Liver (tissue), 9 donors: ENCODE measurements around the gene TMEM53. TPM values are rescaled to one million over a fixed set of nuclear protein-coding genes. Genes with fewer than 3 reads are reported as not detected.

ENCODE experiments used
- DNase-seq: peaks from one replicate; pipeline ENCODE4 v3.0.0-alpha.2; 2017; ENCODE audit warnings: low spot score
- H3K27ac ChIP-seq, 2 donors: one replicate each; pipeline ENCODE4 v1.7.0; 2013; ENCODE audit warnings: inconsistent platforms in 2 of 2, low read length in 2 of 2, control low read depth in 1 of 2, low read depth in 1 of 2, mild to moderate bottlenecking in 1 of 2
- H3K27me3 ChIP-seq, 4 donors: one replicate each; pipeline versions ENCODE4 v1.6.1 to v1.7.0; 2013; ENCODE audit warnings: low read length in 3 of 4, inconsistent platforms in 1 of 4, mild to moderate bottlenecking in 1 of 4, moderate library complexity in 1 of 4; ENCODE audit not compliant: control insufficient read depth in 4 of 4, insufficient read depth in 4 of 4
- H3K36me3 ChIP-seq, 4 donors: one replicate each; pipeline versions ENCODE4 v1.6.1 to v1.7.0; 2013; ENCODE audit warnings: low read length in 3 of 4, mild to moderate bottlenecking in 3 of 4, low read depth in 1 of 4, moderate library complexity in 1 of 4; ENCODE audit not compliant: control insufficient read depth in 4 of 4, insufficient read depth in 3 of 4
- H3K4me1 ChIP-seq, 4 donors: one replicate each; pipeline versions ENCODE4 v1.6.1 to v1.7.0; 2013; ENCODE audit warnings: low read length in 3 of 4, mild to moderate bottlenecking in 3 of 4, moderate library complexity in 1 of 4; ENCODE audit not compliant: control insufficient read depth in 4 of 4, insufficient read depth in 4 of 4
- H3K4me3 ChIP-seq, 3 donors: one replicate each; pipeline versions ENCODE4 v1.6.1 to v1.7.0; 2013; ENCODE audit warnings: low read length in 3 of 3, control low read depth in 1 of 3, low read depth in 1 of 3, mild to moderate bottlenecking in 1 of 3
- H3K9ac ChIP-seq, 2 donors: one replicate each; pipeline ENCODE4 v1.7.0; 2013; ENCODE audit warnings: low read length in 2 of 2, mild to moderate bottlenecking in 2 of 2, moderate library complexity in 2 of 2, control low read depth in 1 of 2, low read depth in 1 of 2
- H3K9me3 ChIP-seq, 4 donors: one replicate each; pipeline versions ENCODE4 v1.6.1 to v1.7.0; 2013; ENCODE audit warnings: low read length in 3 of 4; ENCODE audit not compliant: control insufficient read depth in 4 of 4
- ATF3 ChIP-seq: IDR thresholded peaks from 2 replicates; pipeline ENCODE4 v1.6.1; 2016; ENCODE audit warnings: antibody characterized with exemption
- CTCF ChIP-seq: fragments of 150-350 bp; IDR thresholded peaks from 2 replicates; pipeline ENCODE4 v1.5.1; 2017; ENCODE audit warnings: improper control_type of control experiment, low read depth, low read length; ENCODE audit not compliant: missing input control
- EGR1 ChIP-seq, 2 donors: IDR thresholded peaks; 2 replicates each; pipeline ENCODE4 v1.6.1; 2016 to 2018; ENCODE audit warnings: antibody characterized with exemption in 2 of 2, low read depth in 2 of 2
- FOXA1 ChIP-seq: IDR thresholded peaks from 2 replicates; pipeline ENCODE4 v1.6.1; 2016; ENCODE audit warnings: antibody characterized with exemption
- FOXA2 ChIP-seq: IDR thresholded peaks from 2 replicates; pipeline ENCODE4 v1.6.1; 2016; ENCODE audit warnings: antibody characterized with exemption
- HNF4A ChIP-seq, 2 donors: conservative IDR thresholded peaks; 2 replicates each; pipeline ENCODE4 v1.6.1; 2016; ENCODE audit warnings: antibody characterized with exemption in 2 of 2, mild to moderate bottlenecking in 2 of 2
- HNF4G ChIP-seq: IDR thresholded peaks from 2 replicates; pipeline ENCODE4 v1.6.1; 2016; ENCODE audit warnings: antibody characterized with exemption
- JUND ChIP-seq, 2 donors: IDR thresholded peaks; 2 replicates each; pipeline ENCODE4 v1.6.1; 2016; ENCODE audit warnings: antibody characterized with exemption in 2 of 2
- NR2F2 ChIP-seq: IDR thresholded peaks from 2 replicates; pipeline ENCODE4 v1.6.1; 2016; ENCODE audit warnings: antibody characterized with exemption
- RAD21 ChIP-seq, 2 donors: IDR thresholded peaks; 2 replicates each; pipeline ENCODE4 v1.6.1; 2016; ENCODE audit warnings: antibody characterized with exemption in 2 of 2, mild to moderate bottlenecking in 2 of 2
- REST ChIP-seq: IDR thresholded peaks from 2 replicates; pipeline ENCODE4 v1.6.1; 2016; ENCODE audit warnings: antibody characterized with exemption, mild to moderate bottlenecking
- RXRA ChIP-seq, 2 donors: IDR thresholded peaks; 2 replicates each; pipeline ENCODE4 v1.6.1; 2017 to 2018; ENCODE audit warnings: antibody characterized with exemption in 2 of 2, mild to moderate bottlenecking in 1 of 2
- SP1 ChIP-seq: IDR thresholded peaks from 2 replicates; pipeline ENCODE4 v1.6.1; 2018; ENCODE audit warnings: antibody characterized with exemption, mild to moderate bottlenecking
- TAF1 ChIP-seq: conservative IDR thresholded peaks from 2 replicates; pipeline ENCODE4 v1.6.1; 2016; ENCODE audit warnings: antibody characterized with exemption, mild to moderate bottlenecking
- WGBS: extraction: QIAGEN DNeasy Blood & Tissue Kit; methylation state at CpG from one replicate; pipeline ENCODE4 v1.1.7; 2013; 5-methylcytosine and 5-hydroxymethylcytosine counted together
- polyA plus RNA-seq, 2 donors: library from polyadenylated mRNA; stranded (reverse) in 1 of 2; unstranded in 1 of 2; fragments of 200-250 nt in 1 of 2; fragments of >200 nt in 1 of 2; fragmentation: Nextera tagmentation in 1 of 2; extraction: Ambion mirVana in 1 of 2; gene quantifications; one replicate each; pipeline versions ENCODE4 v1.2.1 to v1.2.3, GENCODE V29; 2013 to 2015
- total RNA-seq, 2 donors: library from RNA; depleted of rRNA; stranded (reverse); fragments of >200 nt; gene quantifications; one replicate each; pipeline ENCODE4 v1.2.3, GENCODE V29; 2014
- TF ChIP-seq, protein P1 (sequence below): IDR thresholded peaks from 2 replicates; pipeline ENCODE4 v1.6.1; 2016; ENCODE audit warnings: antibody characterized with exemption
- TF ChIP-seq, protein P2 (sequence below): IDR thresholded peaks from 2 replicates; pipeline ENCODE4 v1.6.1; 2016; ENCODE audit warnings: antibody characterized with exemption
- donor health status: healthy.
- donor health status: healthy.
- donor health status: healthy.
- donor health status: healthy.
- donor health status: healthy.

TMEM53 gene
- total and polyA plus RNA-seq, 4 donors: 9.9 to 89.2 (median 29.4) TPM

DNA sequence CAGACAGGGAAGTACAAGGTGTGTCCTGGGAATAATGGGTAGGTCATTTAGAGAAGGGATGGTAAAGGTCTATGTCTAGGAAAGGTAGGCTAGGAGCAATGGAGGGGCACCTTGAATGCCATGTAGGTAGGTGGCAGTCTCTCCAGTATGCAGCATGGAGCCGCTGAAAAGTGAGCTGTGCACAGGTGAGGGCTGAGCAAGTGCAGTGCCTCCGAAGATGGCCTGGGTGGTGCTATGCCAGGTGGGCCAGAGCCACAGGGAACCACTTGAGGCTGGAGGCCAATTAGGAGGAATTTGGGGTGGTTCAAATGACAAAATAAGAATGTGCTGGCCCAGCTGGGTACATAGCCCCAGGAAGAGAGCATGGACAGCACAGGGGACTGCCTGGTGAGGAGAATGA is 31.7 kb upstream of the TMEM53 start (continued):
- TF ChIP-seq REST: no peak

DNA sequence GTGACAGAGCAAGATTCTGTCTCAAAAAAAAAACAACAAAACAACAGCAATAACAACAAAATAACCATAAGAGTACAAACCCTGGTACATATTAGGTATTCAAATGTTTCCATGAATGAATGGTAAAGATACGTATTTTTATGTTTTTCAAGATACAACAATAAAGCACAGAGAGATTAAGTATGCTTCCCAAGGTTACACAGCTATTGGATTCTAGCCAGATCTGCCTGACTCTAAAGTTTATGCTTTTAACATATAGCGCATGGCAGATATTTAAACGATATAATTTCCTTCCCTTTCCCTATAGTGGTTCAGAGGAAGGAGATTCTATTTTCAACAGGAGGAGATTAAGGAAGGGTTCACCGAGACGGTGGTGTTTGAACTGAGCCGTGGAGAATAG is 31.2 kb upstream of the TMEM53 start:
- no peak overlapping the region for H3K27ac ChIP-seq
- no peaks in the 10 kb centered on the region for H3K36me3 ChIP-seq
- H3K9me3 ChIP-seq: peaks cover 0 to 2% (median 0%) of the 10 kb centered on the region in 4 donors
- H3K4me3 ChIP-seq: no peak overlapping the region
- no peaks in the 10 kb centered on the region for H3K27me3 ChIP-seq
- no peak for DNase-seq
- WGBS: 81% methylated on average over 6 of the region's 6 CpGs
- TF ChIP-seq, protein P1, sequence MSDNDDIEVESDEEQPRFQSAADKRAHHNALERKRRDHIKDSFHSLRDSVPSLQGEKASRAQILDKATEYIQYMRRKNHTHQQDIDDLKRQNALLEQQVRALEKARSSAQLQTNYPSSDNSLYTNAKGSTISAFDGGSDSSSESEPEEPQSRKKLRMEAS: no peak
- no peak for TF ChIP-seq ATF3
- TF ChIP-seq CTCF: no peak
- TF ChIP-seq SP1: no peak
- no peak for TF ChIP-seq HNF4A (conservative IDR thresholded peaks at IDR 0.05)
- no peak for TF ChIP-seq HNF4G
- no peak for TF ChIP-seq JUND (IDR thresholded peaks at IDR 0.05)
- TF ChIP-seq, protein P2, sequence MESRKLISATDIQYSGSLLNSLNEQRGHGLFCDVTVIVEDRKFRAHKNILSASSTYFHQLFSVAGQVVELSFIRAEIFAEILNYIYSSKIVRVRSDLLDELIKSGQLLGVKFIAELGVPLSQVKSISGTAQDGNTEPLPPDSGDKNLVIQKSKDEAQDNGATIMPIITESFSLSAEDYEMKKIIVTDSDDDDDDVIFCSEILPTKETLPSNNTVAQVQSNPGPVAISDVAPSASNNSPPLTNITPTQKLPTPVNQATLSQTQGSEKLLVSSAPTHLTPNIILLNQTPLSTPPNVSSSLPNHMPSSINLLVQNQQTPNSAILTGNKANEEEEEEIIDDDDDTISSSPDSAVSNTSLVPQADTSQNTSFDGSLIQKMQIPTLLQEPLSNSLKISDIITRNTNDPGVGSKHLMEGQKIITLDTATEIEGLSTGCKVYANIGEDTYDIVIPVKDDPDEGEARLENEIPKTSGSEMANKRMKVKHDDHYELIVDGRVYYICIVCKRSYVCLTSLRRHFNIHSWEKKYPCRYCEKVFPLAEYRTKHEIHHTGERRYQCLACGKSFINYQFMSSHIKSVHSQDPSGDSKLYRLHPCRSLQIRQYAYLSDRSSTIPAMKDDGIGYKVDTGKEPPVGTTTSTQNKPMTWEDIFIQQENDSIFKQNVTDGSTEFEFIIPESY: no peak
- TF ChIP-seq TAF1: no peak
- TF ChIP-seq FOXA2: no peak
- no peak for TF ChIP-seq EGR1 (IDR thresholded peaks at IDR 0.05; ENCODE audit: low read depth in 2 of 2)
- no peak for TF ChIP-seq RXRA (IDR thresholded peaks at IDR 0.05)
- TF ChIP-seq NR2F2: no peak
- no peak for TF ChIP-seq RAD21 (IDR thresholded peaks at IDR 0.05)
- TF ChIP-seq FOXA1: no peak
- no peak overlapping the region for H3K9ac ChIP-seq
- H3K4me1 ChIP-seq: peaks cover 2 to 11% (median 6%) of the 10 kb centered on the region in 4 donors
